Fibroblast of villous mesenchyme (primary cell): ENCODE measurements around the gene UGT1A3. TPM values are rescaled to one million over a fixed set of nuclear protein-coding genes. Genes with fewer than 3 reads are reported as not detected.

ENCODE experiments used
- DNase-seq: peaks from one replicate; pipeline ENCODE4 v3.0.0-alpha.2; 2010; ENCODE audit warnings: low read depth
- H3K4me3 ChIP-seq: 2 replicates; pipeline ENCODE4 v1.5.1; 2011; ENCODE audit warnings: low read depth, mild to moderate bottlenecking, low read length
- total RNA-seq: library from RNA; depleted of rRNA; stranded (reverse); fragments of >200 nt; gene quantifications from 2 replicates; pipeline ENCODE4 v1.2.3, GENCODE V29; 2012
- TF ChIP-seq, protein P1 (sequence below): IDR thresholded peaks from 2 replicates; pipeline ENCODE4 v1.5.1; 2012; ENCODE audit warnings: low read depth, mild to moderate bottlenecking, low read length; ENCODE audit not compliant: insufficient read depth

The UGT1A3 gene
- total RNA-seq, 1 donor = not detected

DNA sequence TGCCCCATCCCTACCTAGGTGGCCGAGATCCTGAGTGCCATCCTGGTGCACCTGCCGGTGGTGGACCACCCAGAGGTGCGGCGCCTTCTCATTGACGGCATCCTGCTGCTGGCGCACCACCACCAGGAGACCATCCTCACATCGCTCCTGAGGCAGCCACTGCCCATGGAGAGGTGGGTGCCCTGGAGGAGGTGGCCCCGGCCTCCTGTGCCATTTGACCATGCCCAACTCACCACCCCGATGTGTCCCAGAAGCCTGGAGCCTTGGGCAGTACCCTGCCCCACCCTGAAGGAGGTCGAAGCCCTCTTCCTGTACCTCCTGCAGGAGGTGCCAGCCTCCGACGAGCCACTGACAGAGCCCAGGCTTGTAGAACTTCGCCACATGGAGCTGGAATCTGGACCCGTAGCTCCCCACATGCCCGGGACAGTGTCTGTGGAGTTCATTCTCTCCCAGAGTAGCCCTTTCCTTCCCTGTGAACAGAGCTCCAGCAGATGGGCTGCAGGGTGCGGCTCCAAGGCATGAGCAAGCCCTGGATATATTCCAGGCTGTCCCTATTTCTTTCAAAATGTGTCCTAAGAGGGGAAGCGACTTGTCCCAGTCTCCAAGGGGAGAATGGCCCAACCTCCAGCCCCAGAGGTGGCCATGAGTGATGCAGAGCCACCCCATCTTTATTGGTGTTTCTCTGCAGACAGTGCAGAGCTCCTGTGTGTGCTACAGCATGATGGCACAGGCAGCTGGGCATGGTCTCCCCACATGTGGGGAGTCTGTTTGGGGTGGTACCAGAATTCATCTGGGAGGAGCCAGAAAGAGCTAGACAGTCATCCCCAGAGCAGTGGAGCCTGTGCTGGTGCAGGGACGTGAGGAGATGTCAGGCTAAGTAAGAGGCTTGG is 91.3 kb downstream of the UGT1A3 start:
- no peak for DNase-seq
- TF ChIP-seq, protein P1, sequence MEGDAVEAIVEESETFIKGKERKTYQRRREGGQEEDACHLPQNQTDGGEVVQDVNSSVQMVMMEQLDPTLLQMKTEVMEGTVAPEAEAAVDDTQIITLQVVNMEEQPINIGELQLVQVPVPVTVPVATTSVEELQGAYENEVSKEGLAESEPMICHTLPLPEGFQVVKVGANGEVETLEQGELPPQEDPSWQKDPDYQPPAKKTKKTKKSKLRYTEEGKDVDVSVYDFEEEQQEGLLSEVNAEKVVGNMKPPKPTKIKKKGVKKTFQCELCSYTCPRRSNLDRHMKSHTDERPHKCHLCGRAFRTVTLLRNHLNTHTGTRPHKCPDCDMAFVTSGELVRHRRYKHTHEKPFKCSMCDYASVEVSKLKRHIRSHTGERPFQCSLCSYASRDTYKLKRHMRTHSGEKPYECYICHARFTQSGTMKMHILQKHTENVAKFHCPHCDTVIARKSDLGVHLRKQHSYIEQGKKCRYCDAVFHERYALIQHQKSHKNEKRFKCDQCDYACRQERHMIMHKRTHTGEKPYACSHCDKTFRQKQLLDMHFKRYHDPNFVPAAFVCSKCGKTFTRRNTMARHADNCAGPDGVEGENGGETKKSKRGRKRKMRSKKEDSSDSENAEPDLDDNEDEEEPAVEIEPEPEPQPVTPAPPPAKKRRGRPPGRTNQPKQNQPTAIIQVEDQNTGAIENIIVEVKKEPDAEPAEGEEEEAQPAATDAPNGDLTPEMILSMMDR = no peak
- no peak overlapping the region for H3K4me3 ChIP-seq

DNA sequence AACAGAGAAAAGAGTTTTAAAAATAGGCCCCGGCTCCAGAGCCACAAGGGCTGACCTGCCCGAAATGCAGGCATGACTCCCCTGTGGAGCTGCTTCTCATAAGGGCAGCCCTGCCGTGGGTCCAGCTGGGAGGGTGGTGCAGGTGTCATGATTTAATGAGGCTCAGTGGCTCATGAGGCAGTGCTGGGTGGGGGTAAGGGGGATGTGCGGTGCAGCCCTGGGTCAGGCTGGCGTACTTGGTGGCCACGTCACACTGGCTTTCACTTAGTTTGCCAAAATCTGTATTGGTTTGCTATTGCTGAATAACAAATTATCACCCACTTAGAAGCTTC is 91.9 kb downstream of the UGT1A3 start:
- DNase-seq = no peak
- TF ChIP-seq, protein P1 = no peak
- H3K4me3 ChIP-seq = no peak overlapping the region

DNA sequence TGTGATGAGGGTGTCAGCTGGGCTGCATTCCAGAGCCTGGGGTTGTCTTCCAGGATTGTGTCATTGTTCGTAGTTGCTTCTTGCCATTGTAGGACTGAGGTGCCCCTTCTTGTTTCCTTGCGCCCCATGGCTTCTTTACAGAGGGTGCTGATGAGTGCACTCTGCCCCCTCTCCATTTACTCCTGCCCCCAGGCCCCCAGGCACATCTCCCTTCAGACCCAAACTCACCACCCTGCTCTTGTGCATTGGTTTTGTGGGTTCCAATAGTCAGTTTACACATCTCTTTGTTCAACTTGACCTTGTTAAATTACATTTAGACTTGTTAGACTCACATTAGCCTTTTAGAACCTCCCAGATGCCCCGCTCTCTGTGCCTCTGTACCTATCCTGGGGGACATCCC is 92.4 kb downstream of the UGT1A3 start:
- no peak for DNase-seq
- TF ChIP-seq, protein P1 = no peak
- no peak overlapping the region for H3K4me3 ChIP-seq

DNA sequence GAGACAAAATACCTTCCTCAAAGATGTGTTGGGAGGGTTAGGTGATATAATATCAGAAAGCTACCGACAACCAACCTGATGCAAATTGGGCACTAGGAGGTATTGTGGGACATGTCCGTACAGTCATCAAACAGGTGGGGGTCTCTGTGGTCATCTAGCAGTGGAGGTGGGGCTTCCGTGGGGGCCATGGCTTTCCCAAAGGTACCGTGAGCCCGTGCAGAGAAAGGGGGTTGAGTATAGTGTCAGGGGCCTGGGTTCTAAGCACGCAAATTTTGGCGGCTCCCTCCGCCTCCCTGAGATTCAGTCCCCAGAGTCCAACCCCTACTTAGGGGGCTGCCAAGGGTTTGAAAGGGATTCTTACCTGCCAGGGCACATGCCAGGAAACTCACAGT is 92.9 kb downstream of the UGT1A3 start:
- TF ChIP-seq, protein P1 = no peak
- H3K4me3 ChIP-seq = no peak overlapping the region

DNA sequence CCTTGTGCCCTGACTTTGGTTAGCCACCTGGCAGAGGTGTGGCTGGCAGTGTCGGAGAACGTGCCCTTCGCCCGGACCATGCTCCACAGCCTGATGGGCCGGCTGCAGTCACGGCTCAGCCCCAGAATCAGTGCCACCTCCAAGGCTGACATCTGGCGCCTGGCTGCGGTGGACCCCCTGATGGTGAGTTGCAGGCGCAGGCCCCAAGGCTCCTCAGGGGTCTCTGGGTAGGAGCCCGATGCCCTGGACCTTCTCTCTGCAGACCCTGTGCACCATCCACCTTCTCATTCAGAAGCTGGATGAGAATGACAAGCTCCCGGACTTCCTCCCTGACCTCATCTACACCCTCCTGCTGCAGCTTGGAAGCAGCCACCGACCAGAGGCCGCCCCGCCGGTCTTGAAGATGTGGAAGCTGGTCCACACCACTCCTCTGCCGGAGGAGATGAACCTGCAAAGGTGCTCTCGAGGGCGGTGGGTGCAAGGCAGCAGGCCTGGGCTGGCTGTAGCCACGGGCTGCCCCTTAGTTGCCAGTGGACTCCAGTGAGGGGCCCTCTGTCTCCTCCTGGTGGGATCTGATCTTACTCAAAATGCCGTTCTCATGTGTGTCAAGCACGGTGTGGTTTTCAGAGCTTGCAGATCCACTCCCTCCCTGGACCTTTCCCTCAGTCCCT is 93.4 kb downstream of the UGT1A3 start:
- TF ChIP-seq, protein P1 = no peak
- H3K4me3 ChIP-seq = no peak overlapping the region
- no peak for DNase-seq

More for the DNA sequence above, 92.9 kb downstream of the UGT1A3 start:
- DNase-seq = no peak

Other genes with a start within 250 kb of the UGT1A3 start
- gene USP40, start 162.3 kb upstream of the UGT1A3 start, total RNA-seq = 28.3 and 48.8 TPM in 2 replicates
- under 0.01 TPM in 1 of 2 replicates, not detected in the other for gene UGT1A8, start 111.4 kb upstream of the UGT1A3 start, total RNA-seq
- gene UGT1A10, start 92.6 kb upstream of the UGT1A3 start, total RNA-seq = not detected in 2 replicates
- not detected in 2 replicates for gene UGT1A9, start 57.1 kb upstream of the UGT1A3 start, total RNA-seq
- not detected in 2 replicates for gene UGT1A7, start 47.1 kb upstream of the UGT1A3 start, total RNA-seq
- gene UGT1A6, start 36.2 kb upstream of the UGT1A3 start, total RNA-seq = not detected in 2 replicates
- not detected in 2 replicates for gene UGT1A5, start 16.1 kb upstream of the UGT1A3 start, total RNA-seq
- gene UGT1A4, start 10.3 kb upstream of the UGT1A3 start, total RNA-seq = not detected in 2 replicates
- gene UGT1A1, start 31.2 kb downstream of the UGT1A3 start, total RNA-seq = not detected in 2 replicates
- not detected in 2 replicates for gene MROH2A, start 49.3 kb downstream of the UGT1A3 start, total RNA-seq
- gene HJURP, start 125.5 kb downstream of the UGT1A3 start, total RNA-seq = 12.2 and 27.2 TPM in 2 replicates
- gene TRPM8, start 188.3 kb downstream of the UGT1A3 start, total RNA-seq = not detected in 2 replicates